HG03039 (cell line): ENCODE measurements around the gene CCDC69.

Experiments used
- ATAC-seq: cut with Tn5 transposase; IDR thresholded peaks from one replicate; pipeline ENCODE4 v1.9.1; 2021; ENCODE audit warnings: mild to moderate bottlenecking, moderate library complexity; ENCODE audit not compliant: unreplicated experiment

The CCDC69 gene

GRCh38 chr5:151168602-151169344, 55.1 kb downstream of the CCDC69 start:
- ATAC-seq: no peak

GRCh38 chr5:151167022-151167421, 56.9 kb downstream of the CCDC69 start:
- ATAC-seq: no peak

DNA sequence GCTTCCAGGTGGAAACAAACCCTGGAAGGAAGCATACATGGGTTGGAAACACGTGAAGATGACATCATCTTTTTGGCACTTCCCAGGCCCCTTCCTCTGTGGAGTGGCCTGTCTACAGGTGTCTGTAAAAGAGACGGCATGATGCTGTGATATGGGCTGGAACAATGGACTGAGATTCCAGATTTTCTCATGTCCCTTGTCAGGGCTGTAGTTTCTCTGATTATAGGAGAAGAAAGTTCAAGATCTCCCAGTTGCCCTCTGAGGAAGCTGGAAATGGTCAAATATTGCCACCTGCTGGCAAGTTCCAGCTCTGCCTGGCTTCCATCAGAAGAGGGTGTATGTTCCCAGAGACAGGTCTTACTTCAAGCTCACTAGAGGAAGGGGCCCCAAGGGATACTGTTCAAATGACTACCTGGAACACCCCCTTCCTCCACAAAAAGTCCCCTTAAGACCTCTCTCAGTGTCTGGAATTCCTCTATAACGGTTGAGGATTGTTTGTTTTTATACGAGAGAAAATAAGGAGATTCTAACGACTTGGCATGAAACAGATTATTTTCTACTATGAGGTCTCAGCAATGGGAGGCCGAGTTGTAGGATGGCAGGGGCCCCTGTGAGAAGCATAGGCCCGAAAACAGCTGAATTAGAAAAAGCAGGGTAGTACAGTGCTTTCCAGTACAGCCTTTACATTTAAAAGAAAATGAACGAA, 59.1 kb downstream of the CCDC69 start:
- no peak for ATAC-seq

- no peak for ATAC-seq
These were observed 61.1 kb downstream of the CCDC69 start for GRCh38 chr5:151162776-151163175.

DNA sequence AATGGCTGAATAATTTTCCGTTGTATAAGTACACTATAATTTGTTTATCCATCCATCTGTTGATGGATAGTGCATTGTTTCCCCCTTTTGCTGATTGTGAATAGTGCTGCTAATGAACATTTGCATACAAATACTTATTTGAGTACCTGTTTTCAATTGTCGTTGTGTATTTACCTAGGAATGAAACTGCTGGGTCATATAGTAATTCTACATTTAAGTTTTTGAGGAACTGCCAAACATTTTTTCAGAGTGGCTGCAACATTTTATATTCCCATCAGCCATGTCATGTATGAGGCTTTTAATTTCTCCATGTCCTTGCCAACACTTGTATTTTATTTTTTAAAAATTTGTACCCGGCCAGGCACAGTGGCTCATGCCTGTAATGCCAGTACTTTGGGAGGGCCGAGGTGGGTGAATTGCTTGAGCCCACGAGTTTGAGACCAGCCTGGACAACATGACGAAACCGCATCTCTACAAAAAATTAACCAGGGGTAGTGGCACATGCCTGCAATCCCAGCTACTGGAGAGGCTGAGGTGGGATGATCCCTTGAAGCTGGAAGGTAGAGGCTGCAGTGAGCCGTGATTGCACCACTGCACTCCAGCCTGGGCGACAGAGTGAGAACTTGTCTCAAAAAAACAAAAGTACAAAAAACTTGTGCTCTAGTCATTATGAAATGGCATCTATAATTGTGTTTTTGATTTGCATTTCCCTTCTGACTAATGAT, 64.1 kb downstream of the CCDC69 start:
- no peak for ATAC-seq

- no peak for ATAC-seq
These were observed 65.6 kb downstream of the CCDC69 start for GRCh38 chr5:151158287-151158661.

GRCh38 chr5:151157426-151158286, 66.2 kb downstream of the CCDC69 start, which contains the start of gene ANXA6:
TSS of gene ANXA6 (minus strand) at chr5:151157779. CDS start at chr5:151147901, 9,878 bp downstream.
- ATAC-seq: peak; percentile 38

- ATAC-seq: no peak
These were observed 67.1 kb downstream of the CCDC69 start for GRCh38 chr5:151156507-151157420.

- ATAC-seq: no peak
These were observed 68.0 kb downstream of the CCDC69 start for GRCh38 chr5:151155775-151156506.

DNA sequence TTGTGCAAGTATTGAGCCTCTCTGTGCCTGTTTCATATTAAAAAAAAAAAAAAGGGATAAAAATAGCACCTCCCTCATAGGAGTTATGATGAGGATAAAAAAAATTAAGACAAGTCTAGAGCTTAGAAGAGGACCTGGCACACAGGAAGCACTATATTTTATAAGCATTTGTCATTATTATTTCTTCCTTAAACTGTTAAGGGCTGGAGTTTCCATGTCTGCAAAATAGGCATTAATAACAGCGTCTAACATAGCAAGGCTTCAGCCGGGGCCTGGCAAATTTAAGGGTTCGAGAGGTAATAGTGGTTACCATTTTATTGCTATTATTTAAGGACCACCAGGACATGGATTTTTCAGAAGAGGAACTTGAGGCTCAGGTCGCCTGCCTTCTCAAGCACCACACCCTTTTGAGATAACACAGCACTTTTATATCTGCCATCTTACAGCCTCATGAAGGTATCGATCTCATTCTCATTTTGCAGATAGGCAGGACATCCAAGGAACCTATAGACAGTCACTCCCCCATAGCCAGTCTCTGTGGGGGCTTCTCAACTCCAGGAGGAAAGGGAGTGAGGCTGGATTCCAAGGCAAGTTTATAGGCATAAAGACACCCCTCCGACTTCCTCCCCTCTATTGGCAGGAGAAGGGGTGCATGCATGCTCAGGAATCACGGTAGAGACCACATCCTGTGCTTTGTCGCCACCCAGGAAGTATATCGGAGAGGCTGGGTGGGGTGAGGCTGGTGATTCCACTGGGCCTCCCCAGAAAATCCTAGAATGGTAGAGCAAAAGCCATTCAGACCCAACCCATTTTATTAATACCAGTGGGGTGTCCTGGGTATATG, 68.7 kb downstream of the CCDC69 start:
- ATAC-seq: no peak

- ATAC-seq: no peak
These were observed 70.1 kb downstream of the CCDC69 start for GRCh38 chr5:151153766-151154272.

DNA sequence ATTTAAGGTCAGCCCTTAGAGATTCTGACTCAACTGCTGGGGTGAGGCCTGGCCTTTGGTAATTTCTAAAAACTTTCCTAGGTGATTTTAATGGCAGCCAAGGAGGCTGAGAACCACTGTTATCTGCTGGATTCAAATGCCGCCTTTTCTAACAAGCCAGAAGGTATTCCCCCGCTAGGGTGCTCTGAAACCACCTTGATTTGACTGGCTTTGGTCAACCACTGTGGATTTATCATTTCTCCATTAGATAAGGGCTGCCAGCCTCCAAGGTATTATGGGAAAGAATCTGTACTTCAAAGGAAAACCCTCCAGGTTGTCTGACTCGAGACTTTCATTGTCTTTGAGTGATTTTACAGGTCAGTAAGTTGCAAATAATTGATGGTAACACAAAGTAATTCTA, 70.6 kb downstream of the CCDC69 start:
- no peak for ATAC-seq

- ATAC-seq: peak; percentile 42
These were observed 72.1 kb downstream of the CCDC69 start for GRCh38 chr5:151151793-151152192.

- ATAC-seq: no peak
These were observed 72.6 kb downstream of the CCDC69 start for GRCh38 chr5:151151263-151151660.

DNA sequence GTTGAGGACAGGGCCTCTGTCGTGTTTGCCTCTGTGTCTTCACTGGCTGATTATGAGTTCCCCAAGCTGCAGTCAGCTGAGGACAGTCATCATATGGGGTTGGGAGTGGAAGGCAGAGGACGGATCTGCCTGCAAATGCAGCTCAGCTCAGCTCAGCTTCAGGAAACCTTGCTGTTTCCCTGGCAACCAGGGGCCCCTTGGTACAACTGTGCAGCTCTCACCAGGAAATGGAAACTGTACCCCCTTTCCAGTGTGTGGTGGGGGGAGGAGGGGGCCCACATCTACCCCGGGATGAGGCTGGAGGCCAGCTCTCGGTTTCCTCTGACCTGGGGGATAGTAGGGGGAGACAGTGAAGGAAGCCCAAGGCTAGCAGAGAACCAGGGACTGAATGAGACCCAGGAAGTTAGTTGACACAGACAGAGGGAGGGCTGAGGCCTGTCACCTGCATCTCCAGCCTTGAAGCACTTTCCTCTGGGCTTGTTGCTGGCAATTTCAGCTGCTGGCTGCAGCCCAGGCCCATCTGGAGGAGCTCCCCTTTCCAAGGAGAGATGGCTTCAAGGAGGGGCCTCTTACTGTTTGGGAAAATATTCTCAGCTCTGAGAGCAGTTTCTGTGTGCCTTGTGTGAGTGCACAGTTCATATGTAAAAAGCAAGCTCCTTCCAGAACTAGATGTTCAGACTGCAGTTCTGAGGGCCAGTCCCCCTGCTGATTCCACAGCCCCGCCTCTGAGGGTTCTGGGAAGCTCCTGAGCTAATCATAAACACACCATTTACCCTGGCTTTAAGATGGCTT, 73.2 kb downstream of the CCDC69 start:
- ATAC-seq: peak; percentile 36

DNA sequence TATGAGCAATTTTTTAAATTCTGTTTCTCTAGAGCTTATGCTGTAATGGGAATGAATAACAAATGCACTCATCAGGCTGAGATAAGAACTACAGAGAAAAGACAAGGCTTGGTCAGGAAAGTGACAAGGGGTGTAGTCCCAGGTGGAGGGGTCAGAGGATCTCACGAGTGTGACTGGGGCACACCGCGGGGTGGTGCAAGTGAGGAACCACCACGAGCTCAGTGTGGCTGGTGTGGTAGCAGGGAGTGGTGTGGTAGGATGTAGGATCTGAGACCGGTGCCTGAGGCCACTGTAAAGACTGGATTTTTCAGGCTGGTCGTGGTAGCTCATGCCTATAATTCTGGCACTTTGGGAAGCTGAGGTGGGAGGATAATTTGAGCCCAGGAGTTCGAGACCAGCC, 75.3 kb downstream of the CCDC69 start:
- ATAC-seq: no peak

- ATAC-seq: no peak
These were observed 76.9 kb downstream of the CCDC69 start for GRCh38 chr5:151147033-151147432.
